SK-N-SH (cell line): ENCODE measurements around the gene MROH7.

Experiments used
- FOXJ3 ChIP-seq: sonication (generic); formaldehyde crosslinking; IDR thresholded peaks from 2 replicates; pipeline ENCODE4 v1.5.1; 2020; ENCODE audit warnings: mild to moderate bottlenecking, missing genetic modification reagents
- GABPA ChIP-seq: IDR thresholded peaks from 2 replicates; pipeline ENCODE4 v1.4.0; 2012; ENCODE audit warnings: low read depth, mild to moderate bottlenecking
- NFIC ChIP-seq: IDR thresholded peaks from 2 replicates; pipeline ENCODE4 v1.4.0; 2012; ENCODE audit warnings: borderline replicate concordance
- POLR2AphosphoS5 ChIP-seq: IDR thresholded peaks from 2 replicates; pipeline ENCODE4 v1.6.1; 2012; ENCODE audit warnings: low read depth, low read length
- SIN3A ChIP-seq: IDR thresholded peaks from 2 replicates; pipeline ENCODE4 v1.6.1; 2012; ENCODE audit warnings: low read depth, mild to moderate bottlenecking, low read length, moderate library complexity, borderline replicate concordance
- YY1 ChIP-seq: IDR thresholded peaks from 2 replicates; pipeline ENCODE4 v1.4.0; 2012; ENCODE audit warnings: low read depth, mild to moderate bottlenecking
- TF ChIP-seq, protein P1 (sequence below): fragments of 200-600 bp; sonication (generic); IDR thresholded peaks from 2 replicates; pipeline ENCODE4 v1.6.1; 2017; ENCODE audit warnings: antibody characterized with exemption, mild to moderate bottlenecking, moderate library complexity
- TF ChIP-seq, protein P2 (sequence below): IDR thresholded peaks from 2 replicates; pipeline ENCODE4; 2012
- TF ChIP-seq, protein P3 (sequence below): IDR thresholded peaks from 2 replicates; pipeline ENCODE4 v1.4.0; 2012; ENCODE audit warnings: low read depth
- TF ChIP-seq, protein P4 (sequence below): fragments of 150-350 bp; IDR thresholded peaks from 2 replicates; pipeline ENCODE4 v1.6.1; 2017; ENCODE audit warnings: antibody characterized with exemption, low read length, low read depth, borderline replicate concordance

DNA sequence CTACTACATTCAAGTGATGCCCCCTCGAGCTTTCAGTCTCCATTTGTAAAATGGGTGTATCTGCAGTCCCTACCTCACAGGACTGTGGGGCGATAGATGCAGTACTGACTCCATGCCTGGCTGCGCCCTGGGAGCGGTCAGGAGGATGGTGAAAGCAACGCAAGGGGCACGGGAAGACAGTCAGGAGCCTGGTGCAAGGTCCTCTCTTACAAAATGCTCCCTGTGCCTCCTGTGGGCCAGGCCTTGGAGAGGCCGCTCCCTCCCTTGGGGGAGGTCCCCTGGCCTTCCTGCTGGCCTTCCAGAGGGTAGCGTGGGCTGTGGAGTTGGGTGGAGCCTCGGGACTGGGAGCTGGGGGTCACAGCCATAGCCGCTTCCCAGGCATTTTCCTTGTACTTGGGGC lies 39.9 kb upstream of the MROH7 start:
- TF ChIP-seq, protein P1, sequence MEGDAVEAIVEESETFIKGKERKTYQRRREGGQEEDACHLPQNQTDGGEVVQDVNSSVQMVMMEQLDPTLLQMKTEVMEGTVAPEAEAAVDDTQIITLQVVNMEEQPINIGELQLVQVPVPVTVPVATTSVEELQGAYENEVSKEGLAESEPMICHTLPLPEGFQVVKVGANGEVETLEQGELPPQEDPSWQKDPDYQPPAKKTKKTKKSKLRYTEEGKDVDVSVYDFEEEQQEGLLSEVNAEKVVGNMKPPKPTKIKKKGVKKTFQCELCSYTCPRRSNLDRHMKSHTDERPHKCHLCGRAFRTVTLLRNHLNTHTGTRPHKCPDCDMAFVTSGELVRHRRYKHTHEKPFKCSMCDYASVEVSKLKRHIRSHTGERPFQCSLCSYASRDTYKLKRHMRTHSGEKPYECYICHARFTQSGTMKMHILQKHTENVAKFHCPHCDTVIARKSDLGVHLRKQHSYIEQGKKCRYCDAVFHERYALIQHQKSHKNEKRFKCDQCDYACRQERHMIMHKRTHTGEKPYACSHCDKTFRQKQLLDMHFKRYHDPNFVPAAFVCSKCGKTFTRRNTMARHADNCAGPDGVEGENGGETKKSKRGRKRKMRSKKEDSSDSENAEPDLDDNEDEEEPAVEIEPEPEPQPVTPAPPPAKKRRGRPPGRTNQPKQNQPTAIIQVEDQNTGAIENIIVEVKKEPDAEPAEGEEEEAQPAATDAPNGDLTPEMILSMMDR = no peak
- no peak for TF ChIP-seq FOXJ3 (CRISPR knock-in tag)
- TF ChIP-seq, protein P2, sequence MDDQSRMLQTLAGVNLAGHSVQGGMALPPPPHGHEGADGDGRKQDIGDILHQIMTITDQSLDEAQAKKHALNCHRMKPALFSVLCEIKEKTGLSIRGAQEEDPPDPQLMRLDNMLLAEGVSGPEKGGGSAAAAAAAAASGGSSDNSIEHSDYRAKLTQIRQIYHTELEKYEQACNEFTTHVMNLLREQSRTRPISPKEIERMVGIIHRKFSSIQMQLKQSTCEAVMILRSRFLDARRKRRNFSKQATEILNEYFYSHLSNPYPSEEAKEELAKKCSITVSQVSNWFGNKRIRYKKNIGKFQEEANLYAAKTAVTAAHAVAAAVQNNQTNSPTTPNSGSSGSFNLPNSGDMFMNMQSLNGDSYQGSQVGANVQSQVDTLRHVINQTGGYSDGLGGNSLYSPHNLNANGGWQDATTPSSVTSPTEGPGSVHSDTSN = no peak
- no peak for TF ChIP-seq SIN3A
- TF ChIP-seq, protein P3, sequence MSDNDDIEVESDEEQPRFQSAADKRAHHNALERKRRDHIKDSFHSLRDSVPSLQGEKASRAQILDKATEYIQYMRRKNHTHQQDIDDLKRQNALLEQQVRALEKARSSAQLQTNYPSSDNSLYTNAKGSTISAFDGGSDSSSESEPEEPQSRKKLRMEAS = no peak
- no peak for TF ChIP-seq GABPA
- no peak for TF ChIP-seq NFIC
- TF ChIP-seq YY1 = no peak
- TF ChIP-seq POLR2AphosphoS5 = no peak
- TF ChIP-seq, protein P4, sequence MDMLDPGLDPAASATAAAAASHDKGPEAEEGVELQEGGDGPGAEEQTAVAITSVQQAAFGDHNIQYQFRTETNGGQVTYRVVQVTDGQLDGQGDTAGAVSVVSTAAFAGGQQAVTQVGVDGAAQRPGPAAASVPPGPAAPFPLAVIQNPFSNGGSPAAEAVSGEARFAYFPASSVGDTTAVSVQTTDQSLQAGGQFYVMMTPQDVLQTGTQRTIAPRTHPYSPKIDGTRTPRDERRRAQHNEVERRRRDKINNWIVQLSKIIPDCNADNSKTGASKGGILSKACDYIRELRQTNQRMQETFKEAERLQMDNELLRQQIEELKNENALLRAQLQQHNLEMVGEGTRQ = no peak
